WTC11 (cell line): Measurements from ENCODE around the gene TMEM40. TPM values are rescaled to one million over a fixed set of nuclear protein-coding genes. Genes with fewer than 3 reads are reported as not detected.

Source experiments
- ATAC-seq: fragments of 200-7000 bp; cut with Tn5 transposase; 2 replicates; pipeline ENCODE4 v1.10.0; 2021; ENCODE audit warnings: mild to moderate bottlenecking, moderate library complexity
- CTCF ChIA-PET: fragments of 300-600 bp; sonication (Branson Sonifier 250); formaldehyde crosslinking; loops from one replicate; lab custom pipeline; 2021; ENCODE audit warnings: antibody characterized with exemption; lab: Charles Lee
- POLR2A ChIA-PET: fragments of 350-600 bp; sonication (Branson Sonifier 250); formaldehyde crosslinking; loops from one replicate; lab custom pipeline; 2021; ENCODE audit warnings: antibody characterized with exemption; lab: Charles Lee
- DNase-seq: peaks from one replicate; pipeline ENCODE4 v3.0.0; 2021; ENCODE audit warnings: low spot score
- H3K27ac Mint-ChIP-seq: 2 replicates; pipeline ENCODE4 v1.8.0; 2021; ENCODE audit warnings: mixed read lengths
- H3K27me3 Mint-ChIP-seq: 2 replicates; pipeline ENCODE4 v1.8.0; 2021; ENCODE audit warnings: low read depth, mild to moderate bottlenecking, moderate library complexity, mixed read lengths
- H3K36me3 Mint-ChIP-seq: 2 replicates; pipeline ENCODE4 v1.8.0; 2021; ENCODE audit warnings: mixed read lengths
- H3K4me1 Mint-ChIP-seq: 2 replicates; pipeline ENCODE4 v1.8.0; 2022; ENCODE audit warnings: mixed read lengths
- H3K4me3 Mint-ChIP-seq: 2 replicates; pipeline ENCODE4 v1.8.0; 2021; ENCODE audit warnings: mild to moderate bottlenecking, moderate library complexity, mixed read lengths
- H3K9me3 Mint-ChIP-seq: 2 replicates; pipeline ENCODE4 v1.8.0; 2021; ENCODE audit warnings: mixed read lengths
- ATF1 ChIP-seq: sonication (generic); formaldehyde crosslinking; IDR thresholded peaks from 2 replicates; pipeline ENCODE4 v1.8.1; 2023; ENCODE audit warnings: mild to moderate bottlenecking, moderate library complexity, missing genetic modification reagents
- CREM ChIP-seq: sonication (generic); formaldehyde crosslinking; IDR thresholded peaks from 2 replicates; pipeline ENCODE4 v1.8.1; 2022; ENCODE audit warnings: mild to moderate bottlenecking, missing genetic modification reagents, moderate library complexity
- GABPB1 ChIP-seq: sonication (generic); formaldehyde crosslinking; IDR thresholded peaks from 2 replicates; pipeline ENCODE4 v1.8.1; 2023; ENCODE audit warnings: mild to moderate bottlenecking, missing genetic modification reagents
- HMGA2 ChIP-seq: fragments of 250-450 bp; sonication (Bioruptor Pico); IDR thresholded peaks from 2 replicates; pipeline ENCODE4 v1.4.0; 2021; ENCODE audit warnings: mild to moderate bottlenecking, moderate library complexity
- NR3C1 ChIP-seq: sonication (generic); formaldehyde crosslinking; conservative IDR thresholded peaks from 2 replicates; pipeline ENCODE4 v1.8.1; 2023; ENCODE audit warnings: low read depth, mild to moderate bottlenecking, missing genetic modification reagents
- ZBTB21 ChIP-seq: sonication (generic); formaldehyde crosslinking; IDR thresholded peaks from 2 replicates; pipeline ENCODE4 v1.8.1; 2023; ENCODE audit warnings: mild to moderate bottlenecking, missing genetic modification reagents, borderline replicate concordance
- ZNF121 ChIP-seq: sonication (generic); formaldehyde crosslinking; IDR thresholded peaks from 2 replicates; pipeline ENCODE4 v1.8.0; 2023; ENCODE audit warnings: missing genetic modification reagents
- ZNF219 ChIP-seq: sonication (generic); formaldehyde crosslinking; IDR thresholded peaks from 2 replicates; pipeline ENCODE4 v1.8.0; 2023; ENCODE audit warnings: missing genetic modification reagents, mild to moderate bottlenecking, borderline replicate concordance
- ZNF416 ChIP-seq: fragments of 250-450 bp; sonication (Bioruptor Pico); IDR thresholded peaks from 2 replicates; pipeline ENCODE4 v1.9.0; 2021; ENCODE audit warnings: mild to moderate bottlenecking, inconsistent platforms
- total RNA-seq: library from RNA; stranded (reverse); gene quantifications from 3 replicates; pipeline ENCODE4 v1.2.3, GENCODE V29; 2021
- TF ChIP-seq, protein P1 (sequence below): sonication (generic); formaldehyde crosslinking; IDR thresholded peaks from 2 replicates; pipeline ENCODE4 v1.8.0; 2023; ENCODE audit warnings: missing genetic modification reagents, mild to moderate bottlenecking, borderline replicate concordance
- TF ChIP-seq, protein P2 (sequence below): sonication (generic); formaldehyde crosslinking; IDR thresholded peaks from 2 replicates; pipeline ENCODE4 v1.8.1; 2023; ENCODE audit warnings: mild to moderate bottlenecking, moderate library complexity, missing genetic modification reagents
- TF ChIP-seq, protein P3 (sequence below): fragments of 250-450 bp; sonication (Bioruptor Pico); IDR thresholded peaks from 2 replicates; pipeline ENCODE4 v1.9.0; 2021; ENCODE audit warnings: mild to moderate bottlenecking
- TF ChIP-seq, protein P4 (sequence below): sonication (generic); formaldehyde crosslinking; IDR thresholded peaks from 2 replicates; pipeline ENCODE4 v1.8.1; 2022; ENCODE audit warnings: low read depth, mild to moderate bottlenecking, moderate library complexity, missing genetic modification reagents, borderline replicate concordance
- TF ChIP-seq, protein P5 (sequence below): sonication (generic); formaldehyde crosslinking; IDR thresholded peaks from 2 replicates; pipeline ENCODE4 v1.8.0; 2022; ENCODE audit warnings: missing genetic modification reagents

Gene TMEM40
- total RNA-seq, 1 experiment from 2014 or later, result 0.17 TPM

DNA sequence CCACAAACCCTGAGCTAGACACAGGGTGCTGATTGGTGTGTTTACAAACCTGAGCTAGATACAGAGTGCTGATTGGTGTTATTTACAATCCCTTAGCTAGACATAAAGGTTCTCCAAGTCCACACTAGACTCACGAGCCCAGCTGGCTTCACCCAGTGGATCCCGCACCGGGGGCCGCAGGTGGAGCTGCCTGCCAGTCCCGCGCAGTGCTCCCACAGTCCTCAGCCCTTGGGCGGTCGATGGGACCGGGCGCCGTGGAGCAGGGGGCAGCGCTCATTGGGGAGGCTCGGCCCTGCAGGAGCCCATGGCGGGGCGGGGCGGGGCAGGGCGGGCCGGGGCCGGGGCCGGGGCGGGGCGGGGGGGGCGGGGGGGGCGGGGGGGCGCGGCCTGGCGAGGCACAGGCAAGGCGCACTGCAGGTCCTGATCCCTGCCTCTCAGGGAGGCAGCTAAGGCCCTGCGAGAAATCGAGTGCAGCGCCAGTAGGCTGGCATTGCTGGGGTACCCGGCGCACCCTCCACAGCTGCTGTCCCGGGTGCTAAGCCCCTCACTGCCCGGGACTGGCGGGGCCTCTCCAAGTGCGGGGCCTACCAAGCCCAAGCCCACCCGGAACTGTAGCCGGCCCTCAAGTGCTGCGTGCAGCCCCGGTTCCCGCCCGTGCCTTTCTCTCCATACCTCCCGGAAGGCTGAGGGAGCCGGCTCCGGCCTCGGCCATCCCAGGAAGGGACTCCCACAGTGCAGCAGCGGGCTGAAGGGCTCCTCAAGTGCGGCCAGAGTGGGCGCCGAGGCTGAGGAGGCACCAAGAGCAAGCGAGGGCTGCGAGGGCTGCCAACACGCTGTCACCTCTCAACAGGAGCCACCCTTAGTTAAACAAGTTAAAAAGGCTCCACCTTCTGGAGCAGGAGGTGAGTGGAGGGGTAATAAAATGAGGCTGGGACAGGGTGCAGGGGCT is 9.8 kb upstream of the TMEM40 start:
- DNase-seq, result peak; percentile 37
- CTCF ChIA-PET, result interaction anchor here (0.8 to 2.0 kb wide), 4 partner anchors 19 to 100 kb away, joined by 3 to 7 read pairs (median 6); no protein-coding TSS in a partner anchor
- H3K4me3 Mint-ChIP-seq, result peak overlapping the region; percentile 47
- no peak overlapping the region for H3K27ac Mint-ChIP-seq
- no peaks in the 10 kb centered on the region for H3K36me3 Mint-ChIP-seq
- TF ChIP-seq, protein P1, sequence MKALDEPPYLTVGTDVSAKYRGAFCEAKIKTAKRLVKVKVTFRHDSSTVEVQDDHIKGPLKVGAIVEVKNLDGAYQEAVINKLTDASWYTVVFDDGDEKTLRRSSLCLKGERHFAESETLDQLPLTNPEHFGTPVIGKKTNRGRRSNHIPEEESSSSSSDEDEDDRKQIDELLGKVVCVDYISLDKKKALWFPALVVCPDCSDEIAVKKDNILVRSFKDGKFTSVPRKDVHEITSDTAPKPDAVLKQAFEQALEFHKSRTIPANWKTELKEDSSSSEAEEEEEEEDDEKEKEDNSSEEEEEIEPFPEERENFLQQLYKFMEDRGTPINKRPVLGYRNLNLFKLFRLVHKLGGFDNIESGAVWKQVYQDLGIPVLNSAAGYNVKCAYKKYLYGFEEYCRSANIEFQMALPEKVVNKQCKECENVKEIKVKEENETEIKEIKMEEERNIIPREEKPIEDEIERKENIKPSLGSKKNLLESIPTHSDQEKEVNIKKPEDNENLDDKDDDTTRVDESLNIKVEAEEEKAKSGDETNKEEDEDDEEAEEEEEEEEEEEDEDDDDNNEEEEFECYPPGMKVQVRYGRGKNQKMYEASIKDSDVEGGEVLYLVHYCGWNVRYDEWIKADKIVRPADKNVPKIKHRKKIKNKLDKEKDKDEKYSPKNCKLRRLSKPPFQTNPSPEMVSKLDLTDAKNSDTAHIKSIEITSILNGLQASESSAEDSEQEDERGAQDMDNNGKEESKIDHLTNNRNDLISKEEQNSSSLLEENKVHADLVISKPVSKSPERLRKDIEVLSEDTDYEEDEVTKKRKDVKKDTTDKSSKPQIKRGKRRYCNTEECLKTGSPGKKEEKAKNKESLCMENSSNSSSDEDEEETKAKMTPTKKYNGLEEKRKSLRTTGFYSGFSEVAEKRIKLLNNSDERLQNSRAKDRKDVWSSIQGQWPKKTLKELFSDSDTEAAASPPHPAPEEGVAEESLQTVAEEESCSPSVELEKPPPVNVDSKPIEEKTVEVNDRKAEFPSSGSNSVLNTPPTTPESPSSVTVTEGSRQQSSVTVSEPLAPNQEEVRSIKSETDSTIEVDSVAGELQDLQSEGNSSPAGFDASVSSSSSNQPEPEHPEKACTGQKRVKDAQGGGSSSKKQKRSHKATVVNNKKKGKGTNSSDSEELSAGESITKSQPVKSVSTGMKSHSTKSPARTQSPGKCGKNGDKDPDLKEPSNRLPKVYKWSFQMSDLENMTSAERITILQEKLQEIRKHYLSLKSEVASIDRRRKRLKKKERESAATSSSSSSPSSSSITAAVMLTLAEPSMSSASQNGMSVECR (CRISPR knock-in tag), result no peak
- no peak for TF ChIP-seq NR3C1 (CRISPR knock-in tag)
- no peak for TF ChIP-seq ZBTB21 (CRISPR knock-in tag)
- TF ChIP-seq, protein P2, sequence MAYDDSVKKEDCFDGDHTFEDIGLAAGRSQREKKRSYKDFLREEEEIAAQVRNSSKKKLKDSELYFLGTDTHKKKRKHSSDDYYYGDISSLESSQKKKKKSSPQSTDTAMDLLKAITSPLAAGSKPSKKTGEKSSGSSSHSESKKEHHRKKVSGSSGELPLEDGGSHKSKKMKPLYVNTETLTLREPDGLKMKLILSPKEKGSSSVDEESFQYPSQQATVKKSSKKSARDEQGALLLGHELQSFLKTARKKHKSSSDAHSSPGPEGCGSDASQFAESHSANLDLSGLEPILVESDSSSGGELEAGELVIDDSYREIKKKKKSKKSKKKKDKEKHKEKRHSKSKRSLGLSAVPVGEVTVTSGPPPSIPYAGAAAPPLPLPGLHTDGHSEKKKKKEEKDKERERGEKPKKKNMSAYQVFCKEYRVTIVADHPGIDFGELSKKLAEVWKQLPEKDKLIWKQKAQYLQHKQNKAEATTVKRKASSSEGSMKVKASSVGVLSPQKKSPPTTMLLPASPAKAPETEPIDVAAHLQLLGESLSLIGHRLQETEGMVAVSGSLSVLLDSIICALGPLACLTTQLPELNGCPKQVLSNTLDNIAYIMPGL (CRISPR knock-in tag), result no peak
- TF ChIP-seq, protein P3, sequence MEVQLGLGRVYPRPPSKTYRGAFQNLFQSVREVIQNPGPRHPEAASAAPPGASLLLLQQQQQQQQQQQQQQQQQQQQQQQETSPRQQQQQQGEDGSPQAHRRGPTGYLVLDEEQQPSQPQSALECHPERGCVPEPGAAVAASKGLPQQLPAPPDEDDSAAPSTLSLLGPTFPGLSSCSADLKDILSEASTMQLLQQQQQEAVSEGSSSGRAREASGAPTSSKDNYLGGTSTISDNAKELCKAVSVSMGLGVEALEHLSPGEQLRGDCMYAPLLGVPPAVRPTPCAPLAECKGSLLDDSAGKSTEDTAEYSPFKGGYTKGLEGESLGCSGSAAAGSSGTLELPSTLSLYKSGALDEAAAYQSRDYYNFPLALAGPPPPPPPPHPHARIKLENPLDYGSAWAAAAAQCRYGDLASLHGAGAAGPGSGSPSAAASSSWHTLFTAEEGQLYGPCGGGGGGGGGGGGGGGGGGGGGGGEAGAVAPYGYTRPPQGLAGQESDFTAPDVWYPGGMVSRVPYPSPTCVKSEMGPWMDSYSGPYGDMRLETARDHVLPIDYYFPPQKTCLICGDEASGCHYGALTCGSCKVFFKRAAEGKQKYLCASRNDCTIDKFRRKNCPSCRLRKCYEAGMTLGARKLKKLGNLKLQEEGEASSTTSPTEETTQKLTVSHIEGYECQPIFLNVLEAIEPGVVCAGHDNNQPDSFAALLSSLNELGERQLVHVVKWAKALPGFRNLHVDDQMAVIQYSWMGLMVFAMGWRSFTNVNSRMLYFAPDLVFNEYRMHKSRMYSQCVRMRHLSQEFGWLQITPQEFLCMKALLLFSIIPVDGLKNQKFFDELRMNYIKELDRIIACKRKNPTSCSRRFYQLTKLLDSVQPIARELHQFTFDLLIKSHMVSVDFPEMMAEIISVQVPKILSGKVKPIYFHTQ (CRISPR knock-in tag), result no peak
- no peak for TF ChIP-seq HMGA2
- TF ChIP-seq, protein P4, sequence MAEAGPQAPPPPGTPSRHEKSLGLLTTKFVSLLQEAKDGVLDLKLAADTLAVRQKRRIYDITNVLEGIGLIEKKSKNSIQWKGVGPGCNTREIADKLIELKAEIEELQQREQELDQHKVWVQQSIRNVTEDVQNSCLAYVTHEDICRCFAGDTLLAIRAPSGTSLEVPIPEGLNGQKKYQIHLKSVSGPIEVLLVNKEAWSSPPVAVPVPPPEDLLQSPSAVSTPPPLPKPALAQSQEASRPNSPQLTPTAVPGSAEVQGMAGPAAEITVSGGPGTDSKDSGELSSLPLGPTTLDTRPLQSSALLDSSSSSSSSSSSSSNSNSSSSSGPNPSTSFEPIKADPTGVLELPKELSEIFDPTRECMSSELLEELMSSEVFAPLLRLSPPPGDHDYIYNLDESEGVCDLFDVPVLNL (CRISPR knock-in tag), result no peak
- TF ChIP-seq ATF1, result no peak
- TF ChIP-seq, protein P5, sequence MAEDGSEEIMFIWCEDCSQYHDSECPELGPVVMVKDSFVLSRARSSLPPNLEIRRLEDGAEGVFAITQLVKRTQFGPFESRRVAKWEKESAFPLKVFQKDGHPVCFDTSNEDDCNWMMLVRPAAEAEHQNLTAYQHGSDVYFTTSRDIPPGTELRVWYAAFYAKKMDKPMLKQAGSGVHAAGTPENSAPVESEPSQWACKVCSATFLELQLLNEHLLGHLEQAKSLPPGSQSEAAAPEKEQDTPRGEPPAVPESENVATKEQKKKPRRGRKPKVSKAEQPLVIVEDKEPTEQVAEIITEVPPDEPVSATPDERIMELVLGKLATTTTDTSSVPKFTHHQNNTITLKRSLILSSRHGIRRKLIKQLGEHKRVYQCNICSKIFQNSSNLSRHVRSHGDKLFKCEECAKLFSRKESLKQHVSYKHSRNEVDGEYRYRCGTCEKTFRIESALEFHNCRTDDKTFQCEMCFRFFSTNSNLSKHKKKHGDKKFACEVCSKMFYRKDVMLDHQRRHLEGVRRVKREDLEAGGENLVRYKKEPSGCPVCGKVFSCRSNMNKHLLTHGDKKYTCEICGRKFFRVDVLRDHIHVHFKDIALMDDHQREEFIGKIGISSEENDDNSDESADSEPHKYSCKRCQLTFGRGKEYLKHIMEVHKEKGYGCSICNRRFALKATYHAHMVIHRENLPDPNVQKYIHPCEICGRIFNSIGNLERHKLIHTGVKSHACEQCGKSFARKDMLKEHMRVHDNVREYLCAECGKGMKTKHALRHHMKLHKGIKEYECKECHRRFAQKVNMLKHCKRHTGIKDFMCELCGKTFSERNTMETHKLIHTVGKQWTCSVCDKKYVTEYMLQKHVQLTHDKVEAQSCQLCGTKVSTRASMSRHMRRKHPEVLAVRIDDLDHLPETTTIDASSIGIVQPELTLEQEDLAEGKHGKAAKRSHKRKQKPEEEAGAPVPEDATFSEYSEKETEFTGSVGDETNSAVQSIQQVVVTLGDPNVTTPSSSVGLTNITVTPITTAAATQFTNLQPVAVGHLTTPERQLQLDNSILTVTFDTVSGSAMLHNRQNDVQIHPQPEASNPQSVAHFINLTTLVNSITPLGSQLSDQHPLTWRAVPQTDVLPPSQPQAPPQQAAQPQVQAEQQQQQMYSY (CRISPR knock-in tag), result no peak
- no peak for TF ChIP-seq ZNF416
- no peak for TF ChIP-seq ZNF219 (CRISPR knock-in tag)
- TF ChIP-seq CREM (CRISPR knock-in tag), result no peak
- TF ChIP-seq ZNF121 (CRISPR knock-in tag), result no peak
- no peak for TF ChIP-seq GABPB1 (CRISPR knock-in tag)
- TF ChIP-seq, all 79 proteins: peak for 0
- no peaks in the 10 kb centered on the region for H3K9me3 Mint-ChIP-seq
- H3K27me3 Mint-ChIP-seq, result peaks cover 5% of the 10 kb centered on the region
- no peaks in the 10 kb centered on the region for H3K4me1 Mint-ChIP-seq
- POLR2A ChIA-PET, result interaction anchor here (0.7 to 1.3 kb wide), 2 partner anchors 18 to 28 kb away, joined by 3 read pairs; partner anchors contain the start of gene CAND2
- ATAC-seq, result peak; percentile 86
